Duodenal mucosa (tissue), 2 donors: ENCODE data around the gene DZIP1L.
"Not testable (repeated sequence)": the region's sequence is repeated elsewhere in the genome, so short reads cannot be mapped to it uniquely, and the experiment has no call there.

ENCODE experiments used
- H3K27ac ChIP-seq: one replicate; pipeline ENCODE4 v1.7.0; 2013; ENCODE audit warnings: low read depth, low read length
- H3K27me3 ChIP-seq, 2 donors: one replicate each; pipeline ENCODE4 v1.7.0; 2013; ENCODE audit warnings: low read length in 2 of 2, control low read depth in 1 of 2; ENCODE audit not compliant: insufficient read depth in 2 of 2, control insufficient read depth in 1 of 2
- H3K36me3 ChIP-seq, 2 donors: one replicate each; pipeline ENCODE4 v1.7.0; 2013; ENCODE audit warnings: low read length in 2 of 2, control low read depth in 1 of 2; ENCODE audit not compliant: insufficient read depth in 2 of 2, control insufficient read depth in 1 of 2
- H3K4me1 ChIP-seq, 2 donors: one replicate each; pipeline ENCODE4 v1.7.0; 2013; ENCODE audit warnings: low read length in 2 of 2, control low read depth in 1 of 2; ENCODE audit not compliant: insufficient read depth in 2 of 2, control insufficient read depth in 1 of 2
- H3K4me3 ChIP-seq, 2 donors: one replicate each; pipeline ENCODE4 v1.7.0; 2013; ENCODE audit warnings: low read length in 2 of 2, low read depth in 1 of 2
- H3K9ac ChIP-seq, 2 donors: one replicate each; pipeline ENCODE4 v1.7.0; 2013; ENCODE audit warnings: low read length in 2 of 2, low read depth in 1 of 2
- H3K9me3 ChIP-seq, 2 donors: one replicate each; pipeline ENCODE4 v1.7.0; 2013; ENCODE audit warnings: low read length in 2 of 2, control low read depth in 1 of 2; ENCODE audit not compliant: control insufficient read depth in 1 of 2

DZIP1L gene

GRCh38 chr3:138114431-138114918 is 933 bp downstream of the DZIP1L start:
- Histone ChIP-seq H3K27me3 (no peaks in the 10 kb centered on the region), H3K4me1 (peaks cover 9 to 10% of the 10 kb centered on the region in 2 donors), H3K4me3 (peak overlapping the region; percentile 68 to 75), H3K9me3 (no peaks in the 10 kb centered on the region), H3K27ac (peak overlapping the region; percentile 30), H3K9ac (peak overlapping the region; percentile 54 to 57), H3K36me3 (no peaks in the 10 kb centered on the region)

- Histone ChIP-seq H3K27ac (no peak overlapping the region), H3K9ac (no peak overlapping the region), H3K4me1 (peaks cover 9 to 10% of the 10 kb centered on the region in 2 donors), H3K36me3 (no peaks in the 10 kb centered on the region), H3K9me3 (no peaks in the 10 kb centered on the region), H3K4me3 (no peak overlapping the region), H3K27me3 (peaks cover 0 to 2% of the 10 kb centered on the region in 2 donors)
Measured at GRCh38 chr3:138113326-138113725, 2.1 kb downstream of the DZIP1L start.

- H3K27me3 ChIP-seq = peaks cover 0 to 3% of the 10 kb centered on the region in 2 donors
- H3K9ac ChIP-seq = no peak overlapping the region
- H3K27ac ChIP-seq = no peak overlapping the region
- peaks cover 9 to 10% of the 10 kb centered on the region in 2 donors for H3K4me1 ChIP-seq
- H3K9me3 ChIP-seq = no peaks in the 10 kb centered on the region
- no peak overlapping the region for H3K4me3 ChIP-seq
- H3K36me3 ChIP-seq = no peaks in the 10 kb centered on the region
Measured at GRCh38 chr3:138112362-138112761, 3.0 kb downstream of the DZIP1L start.

- Histone ChIP-seq H3K27ac (no peak overlapping the region), H3K36me3 (no peaks in the 10 kb centered on the region), H3K27me3 (peaks cover 0 to 3% of the 10 kb centered on the region in 2 donors), H3K4me1 (no peaks in the 10 kb centered on the region), H3K9ac (no peak overlapping the region), H3K9me3 (no peaks in the 10 kb centered on the region), H3K4me3 (no peak overlapping the region)
Measured at GRCh38 chr3:138105598-138105997, 9.8 kb downstream of the DZIP1L start.

- Histone ChIP-seq H3K27me3 (peaks cover 0 to 2% of the 10 kb centered on the region in 2 donors), H3K36me3 (no peaks in the 10 kb centered on the region), H3K9me3 (no peaks in the 10 kb centered on the region), H3K9ac (no peak overlapping the region), H3K4me1 (no peaks in the 10 kb centered on the region), H3K4me3 (no peak overlapping the region), H3K27ac (no peak overlapping the region)
Measured at GRCh38 chr3:138103466-138103865, 11.9 kb downstream of the DZIP1L start.

- not testable (repeated sequence) for H3K4me3 ChIP-seq, H3K27me3 ChIP-seq, H3K9ac ChIP-seq
Measured at GRCh38 chr3:138101351-138101940, 14.0 kb downstream of the DZIP1L start.

GRCh38 chr3:138099417-138099816 is 16.0 kb downstream of the DZIP1L start:
- H3K9ac ChIP-seq = no peak overlapping the region
- no peaks in the 10 kb centered on the region for H3K4me1 ChIP-seq
- no peak overlapping the region for H3K4me3 ChIP-seq
- H3K27me3 ChIP-seq = no peaks in the 10 kb centered on the region
- no peaks in the 10 kb centered on the region for H3K36me3 ChIP-seq
- H3K9me3 ChIP-seq = no peaks in the 10 kb centered on the region
- H3K27ac ChIP-seq = no peak overlapping the region

More at GRCh38 chr3:138101351-138101940, 14.0 kb downstream of the DZIP1L start:
- not testable (repeated sequence) for H3K27ac ChIP-seq, H3K4me1 ChIP-seq, H3K36me3 ChIP-seq, H3K9me3 ChIP-seq

GRCh38 chr3:138097192-138098172 is 17.9 kb downstream of the DZIP1L start:
- H3K9me3 ChIP-seq = no peaks in the 10 kb centered on the region
- no peaks in the 10 kb centered on the region for H3K4me1 ChIP-seq
- no peaks in the 10 kb centered on the region for H3K36me3 ChIP-seq
- no peaks in the 10 kb centered on the region for H3K27me3 ChIP-seq
- no peak overlapping the region for H3K27ac ChIP-seq
- no peak overlapping the region for H3K4me3 ChIP-seq
- H3K9ac ChIP-seq = no peak overlapping the region

- Histone ChIP-seq H3K4me3 (no peak overlapping the region), H3K36me3 (no peaks in the 10 kb centered on the region), H3K4me1 (no peaks in the 10 kb centered on the region), H3K9me3 (no peaks in the 10 kb centered on the region), H3K27me3 (no peaks in the 10 kb centered on the region), H3K27ac (no peak overlapping the region), H3K9ac (no peak overlapping the region)
Measured at GRCh38 chr3:138093721-138094120, 21.7 kb downstream of the DZIP1L start.

GRCh38 chr3:138092023-138092422 is 23.4 kb downstream of the DZIP1L start:
- Histone ChIP-seq H3K4me1 (no peaks in the 10 kb centered on the region), H3K27me3 (no peaks in the 10 kb centered on the region), H3K36me3 (peaks cover 0 to 4% of the 10 kb centered on the region in 2 donors), H3K4me3 (no peak overlapping the region), H3K9me3 (no peaks in the 10 kb centered on the region), H3K9ac (no peak overlapping the region), H3K27ac (no peak overlapping the region)
